HEK293T (cell line): ENCODE results near the gene NTN3.

Source experiments
- ARNT ChIP-seq: fragments of 450-650 bp; IDR thresholded peaks from 2 replicates; pipeline ENCODE4 v1.6.1; 2017; ENCODE audit warnings: mild to moderate bottlenecking
- BHLHE40 ChIP-seq: fragments of 450-650 bp; IDR thresholded peaks from 2 replicates; pipeline ENCODE4 v1.6.1; 2016; ENCODE audit warnings: mild to moderate bottlenecking, moderate library complexity, borderline replicate concordance
- CTBP1 ChIP-seq: fragments of 450-650 bp; IDR thresholded peaks from 2 replicates; pipeline ENCODE4 v1.6.1; 2016; ENCODE audit warnings: borderline replicate concordance
- ELF4 ChIP-seq: fragments of 450-650 bp; IDR thresholded peaks from 2 replicates; pipeline ENCODE4 v1.6.1; 2017; ENCODE audit warnings: antibody characterized with exemption
- FOXA1 ChIP-seq: fragments of 450-650 bp; IDR thresholded peaks from 2 replicates; pipeline ENCODE4 v1.6.1; 2016; ENCODE audit warnings: mild to moderate bottlenecking
- FOXK2 ChIP-seq: fragments of 450-650 bp; IDR thresholded peaks from 2 replicates; pipeline ENCODE4 v1.6.1; 2016; ENCODE audit warnings: mild to moderate bottlenecking
- FOXM1 ChIP-seq: fragments of 450-650 bp; IDR thresholded peaks from 2 replicates; pipeline ENCODE4 v1.6.1; 2017; ENCODE audit warnings: mild to moderate bottlenecking, borderline replicate concordance
- HDGF ChIP-seq: fragments of 450-650 bp; IDR thresholded peaks from 2 replicates; pipeline ENCODE4 v1.6.1; 2017; ENCODE audit warnings: antibody characterized with exemption, borderline replicate concordance
- L3MBTL2 ChIP-seq: fragments of 450-650 bp; conservative IDR thresholded peaks from 2 replicates; pipeline ENCODE4 v1.6.1; 2016; ENCODE audit warnings: mild to moderate bottlenecking
- NFRKB ChIP-seq: fragments of 450-650 bp; IDR thresholded peaks from 2 replicates; pipeline ENCODE4 v1.6.1; 2016; ENCODE audit warnings: mild to moderate bottlenecking, moderate library complexity
- SP1 ChIP-seq: fragments of 450-650 bp; IDR thresholded peaks from 2 replicates; pipeline ENCODE4 v1.6.1; 2017
- SUZ12 ChIP-seq: fragments of 450-650 bp; IDR thresholded peaks from 2 replicates; pipeline ENCODE4 v1.6.1; 2016; ENCODE audit warnings: mild to moderate bottlenecking
- TARDBP ChIP-seq: fragments of 450-650 bp; IDR thresholded peaks from 2 replicates; pipeline ENCODE4 v1.6.1; 2016

- TF ChIP-seq FOXM1, result no peak
- no peak for TF ChIP-seq BHLHE40
- no peak for TF ChIP-seq FOXK2
- TF ChIP-seq HDGF, result no peak
- no peak for TF ChIP-seq NFRKB
- no peak for TF ChIP-seq SP1
- no peak for TF ChIP-seq ELF4
- no peak for TF ChIP-seq ARNT
- TF ChIP-seq SUZ12, result no peak
- no peak for TF ChIP-seq FOXA1
- TF ChIP-seq TARDBP, result no peak
- no peak for TF ChIP-seq CTBP1
- no peak for TF ChIP-seq L3MBTL2
These were observed 49.1 kb downstream of the NTN3 start, which contains the start of gene AMDHD2 for GRCh38 chr16:2520097-2520783.
